WTC11 (cell line): ENCODE data around the gene RFX4. TPM values are rescaled to one million over a fixed set of nuclear protein-coding genes. Genes with fewer than 3 reads are reported as not detected.

Source experiments
- ATAC-seq: fragments of 200-7000 bp; cut with Tn5 transposase; 2 replicates; pipeline ENCODE4 v1.10.0; 2021; ENCODE audit warnings: mild to moderate bottlenecking, moderate library complexity
- CTCF ChIA-PET: fragments of 300-600 bp; sonication (Branson Sonifier 250); formaldehyde crosslinking; loops from one replicate; lab custom pipeline; 2021; ENCODE audit warnings: antibody characterized with exemption; lab: Charles Lee
- POLR2A ChIA-PET: fragments of 350-600 bp; sonication (Branson Sonifier 250); formaldehyde crosslinking; loops from one replicate; lab custom pipeline; 2021; ENCODE audit warnings: antibody characterized with exemption; lab: Charles Lee
- DNase-seq: peaks from one replicate; pipeline ENCODE4 v3.0.0; 2021; ENCODE audit warnings: low spot score
- H3K27ac Mint-ChIP-seq: 2 replicates; pipeline ENCODE4 v1.8.0; 2021; ENCODE audit warnings: mixed read lengths
- H3K27me3 Mint-ChIP-seq: 2 replicates; pipeline ENCODE4 v1.8.0; 2021; ENCODE audit warnings: low read depth, mild to moderate bottlenecking, moderate library complexity, mixed read lengths
- H3K36me3 Mint-ChIP-seq: 2 replicates; pipeline ENCODE4 v1.8.0; 2021; ENCODE audit warnings: mixed read lengths
- H3K4me1 Mint-ChIP-seq: 2 replicates; pipeline ENCODE4 v1.8.0; 2022; ENCODE audit warnings: mixed read lengths
- H3K4me3 Mint-ChIP-seq: 2 replicates; pipeline ENCODE4 v1.8.0; 2021; ENCODE audit warnings: mild to moderate bottlenecking, moderate library complexity, mixed read lengths
- H3K9me3 Mint-ChIP-seq: 2 replicates; pipeline ENCODE4 v1.8.0; 2021; ENCODE audit warnings: mixed read lengths
- CBFB ChIP-seq: sonication (generic); formaldehyde crosslinking; IDR thresholded peaks from 2 replicates; pipeline ENCODE4 v1.8.1; 2022; ENCODE audit warnings: mild to moderate bottlenecking, low read depth, missing genetic modification reagents
- GABPB1 ChIP-seq: sonication (generic); formaldehyde crosslinking; IDR thresholded peaks from 2 replicates; pipeline ENCODE4 v1.8.1; 2023; ENCODE audit warnings: mild to moderate bottlenecking, missing genetic modification reagents
- IRF2 ChIP-seq: sonication (generic); formaldehyde crosslinking; IDR thresholded peaks from 2 replicates; pipeline ENCODE4 v1.8.0; 2022; ENCODE audit warnings: low read depth, missing genetic modification reagents, borderline replicate concordance
- KAT7 ChIP-seq: sonication (generic); formaldehyde crosslinking; IDR thresholded peaks from 2 replicates; pipeline ENCODE4 v1.8.1; 2023; ENCODE audit warnings: missing genetic modification reagents, mild to moderate bottlenecking, borderline replicate concordance
- MYBL2 ChIP-seq: sonication (generic); formaldehyde crosslinking; IDR thresholded peaks from 2 replicates; pipeline ENCODE4 v1.8.1; 2023; ENCODE audit warnings: mild to moderate bottlenecking, moderate library complexity, missing genetic modification reagents
- NFATC4 ChIP-seq: fragments of 250-450 bp; sonication (Bioruptor Pico); IDR thresholded peaks from 2 replicates; pipeline ENCODE4 v1.9.0; 2021; ENCODE audit warnings: mild to moderate bottlenecking
- NR1H2 ChIP-seq: sonication (generic); formaldehyde crosslinking; IDR thresholded peaks from 2 replicates; pipeline ENCODE4 v1.9.0; 2021; ENCODE audit warnings: mild to moderate bottlenecking, moderate library complexity, missing genetic modification reagents
- RELA ChIP-seq: sonication (generic); formaldehyde crosslinking; IDR thresholded peaks from 2 replicates; pipeline ENCODE4 v1.8.1; 2022; ENCODE audit warnings: missing genetic modification reagents, mild to moderate bottlenecking, borderline replicate concordance
- SMAD4 ChIP-seq: sonication (generic); formaldehyde crosslinking; IDR thresholded peaks from 2 replicates; pipeline ENCODE4 v1.8.0; 2022; ENCODE audit warnings: mild to moderate bottlenecking, missing genetic modification reagents
- SOX15 ChIP-seq: fragments of 250-450 bp; sonication (Bioruptor Pico); IDR thresholded peaks from 2 replicates; pipeline ENCODE4 v1.9.0; 2021; ENCODE audit warnings: mild to moderate bottlenecking
- ZNF121 ChIP-seq: sonication (generic); formaldehyde crosslinking; IDR thresholded peaks from 2 replicates; pipeline ENCODE4 v1.8.0; 2023; ENCODE audit warnings: missing genetic modification reagents
- total RNA-seq: library from RNA; stranded (reverse); gene quantifications from 3 replicates; pipeline ENCODE4 v1.2.3, GENCODE V29; 2021
- TF ChIP-seq, protein P1 (sequence below): fragments of 200-600 bp; IDR thresholded peaks from 2 replicates; pipeline ENCODE4 v1.8.0; 2022; ENCODE audit warnings: antibody characterized with exemption
- TF ChIP-seq, protein P2 (sequence below): sonication (generic); formaldehyde crosslinking; IDR thresholded peaks from 2 replicates; pipeline ENCODE4 v1.8.1; 2022; ENCODE audit warnings: mild to moderate bottlenecking, moderate library complexity, missing genetic modification reagents
- TF ChIP-seq, protein P3 (sequence below): sonication (generic); formaldehyde crosslinking; IDR thresholded peaks from 2 replicates; pipeline ENCODE4 v1.8.1; 2022; ENCODE audit warnings: low read depth, missing genetic modification reagents, borderline replicate concordance
- TF ChIP-seq, protein P4 (sequence below): sonication (generic); formaldehyde crosslinking; IDR thresholded peaks from 2 replicates; pipeline ENCODE4 v1.8.0; 2022; ENCODE audit warnings: mild to moderate bottlenecking, missing genetic modification reagents
- TF ChIP-seq, protein P5 (sequence below): sonication (generic); formaldehyde crosslinking; IDR thresholded peaks from 2 replicates; pipeline ENCODE4 v1.8.0; 2023; ENCODE audit warnings: missing genetic modification reagents, mild to moderate bottlenecking, borderline replicate concordance
- TF ChIP-seq, protein P6 (sequence below): sonication (generic); formaldehyde crosslinking; IDR thresholded peaks from 2 replicates; pipeline ENCODE4 v1.8.1; 2023; ENCODE audit warnings: mild to moderate bottlenecking, missing genetic modification reagents
- TF ChIP-seq, protein P7 (sequence below): sonication (generic); formaldehyde crosslinking; IDR thresholded peaks from 2 replicates; pipeline ENCODE4 v1.8.1; 2023; ENCODE audit warnings: mild to moderate bottlenecking, missing genetic modification reagents, borderline replicate concordance
- TF ChIP-seq, protein P8 (sequence below): sonication (generic); formaldehyde crosslinking; IDR thresholded peaks from 2 replicates; pipeline ENCODE4 v1.8.1; 2023; ENCODE audit warnings: mild to moderate bottlenecking, missing genetic modification reagents, moderate library complexity

The RFX4 gene
- total RNA-seq, 1 experiment from 2014 or later, result 0.26 TPM

DNA sequence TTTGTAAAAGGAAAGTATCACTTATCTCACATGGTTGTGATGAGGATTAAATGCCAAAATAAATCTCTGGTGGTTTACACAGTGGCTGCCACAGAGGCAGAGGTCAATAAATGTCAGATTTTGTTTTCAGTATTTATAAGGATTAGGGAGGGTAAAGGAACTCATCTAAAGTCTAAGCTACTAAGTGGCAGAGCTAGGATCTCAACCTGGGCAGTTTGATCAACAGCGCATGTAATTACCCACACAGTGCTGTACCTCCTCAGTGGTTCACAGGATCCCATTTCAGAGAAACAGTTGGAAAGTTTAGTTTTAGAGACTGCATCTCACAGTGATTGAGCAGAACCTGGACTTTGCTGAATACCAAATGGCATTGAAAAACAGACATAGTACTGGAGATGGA lies 146.8 kb downstream of the RFX4 start:
- CTCF ChIA-PET, result interaction anchor here (1.4 to 2.0 kb wide), 2 partner anchors 8 to 190 kb away, joined by 3 to 6 read pairs; no protein-coding TSS in a partner anchor
- no peak for TF ChIP-seq SMAD4 (CRISPR knock-in tag)
- Mint-ChIP-seq H3K27me3 (no peaks in the 10 kb centered on the region), H3K27ac (no peak overlapping the region), H3K4me3 (no peak overlapping the region), H3K36me3 (no peaks in the 10 kb centered on the region; the same call in 1 of the 2 replicates), H3K9me3 (no peaks in the 10 kb centered on the region; the same call in 1 of the 2 replicates), H3K4me1 (no peaks in the 10 kb centered on the region)
- POLR2A ChIA-PET, result no interaction called here
- ATAC-seq (no peak), DNase-seq (no peak)

DNA sequence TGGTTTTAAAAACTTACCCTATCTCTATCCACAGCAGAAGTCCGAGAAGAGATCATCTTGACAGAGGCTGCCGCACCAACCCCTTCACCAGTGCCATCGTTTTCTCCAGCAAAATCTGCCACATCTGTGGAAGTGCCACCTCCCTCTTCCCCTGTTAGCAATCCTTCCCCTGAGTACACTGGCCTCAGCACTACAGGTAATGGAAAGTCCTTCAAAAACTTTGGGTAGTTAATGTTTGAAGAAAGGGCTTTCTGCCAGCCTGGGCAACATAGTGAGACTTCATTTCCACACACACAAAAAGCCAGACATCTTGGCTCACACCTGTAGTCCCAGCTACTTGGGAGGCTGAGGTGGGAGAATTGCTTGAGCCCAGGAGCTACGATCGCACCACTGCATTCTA lies 150.1 kb downstream of the RFX4 start:
- H3K27ac Mint-ChIP-seq, result no peak overlapping the region
- H3K4me1 Mint-ChIP-seq, result 0 out of 2 replicates have a peak, but pooled peaks cover 3% of the 10 kb centered on the region
- no peak for ATAC-seq
- DNase-seq, result no peak
- POLR2A ChIA-PET, result no interaction called here
- no peaks in the 10 kb centered on the region; the same call in 1 of the 2 replicates for H3K36me3 Mint-ChIP-seq
- no peaks in the 10 kb centered on the region for H3K27me3 Mint-ChIP-seq
- no peaks in the 10 kb centered on the region for H3K9me3 Mint-ChIP-seq
- CTCF ChIA-PET, result no interaction called here
- no peak overlapping the region for H3K4me3 Mint-ChIP-seq
- TF ChIP-seq ZNF121 (CRISPR knock-in tag), result no peak
- no peak for TF ChIP-seq GABPB1
- TF ChIP-seq, protein P1, sequence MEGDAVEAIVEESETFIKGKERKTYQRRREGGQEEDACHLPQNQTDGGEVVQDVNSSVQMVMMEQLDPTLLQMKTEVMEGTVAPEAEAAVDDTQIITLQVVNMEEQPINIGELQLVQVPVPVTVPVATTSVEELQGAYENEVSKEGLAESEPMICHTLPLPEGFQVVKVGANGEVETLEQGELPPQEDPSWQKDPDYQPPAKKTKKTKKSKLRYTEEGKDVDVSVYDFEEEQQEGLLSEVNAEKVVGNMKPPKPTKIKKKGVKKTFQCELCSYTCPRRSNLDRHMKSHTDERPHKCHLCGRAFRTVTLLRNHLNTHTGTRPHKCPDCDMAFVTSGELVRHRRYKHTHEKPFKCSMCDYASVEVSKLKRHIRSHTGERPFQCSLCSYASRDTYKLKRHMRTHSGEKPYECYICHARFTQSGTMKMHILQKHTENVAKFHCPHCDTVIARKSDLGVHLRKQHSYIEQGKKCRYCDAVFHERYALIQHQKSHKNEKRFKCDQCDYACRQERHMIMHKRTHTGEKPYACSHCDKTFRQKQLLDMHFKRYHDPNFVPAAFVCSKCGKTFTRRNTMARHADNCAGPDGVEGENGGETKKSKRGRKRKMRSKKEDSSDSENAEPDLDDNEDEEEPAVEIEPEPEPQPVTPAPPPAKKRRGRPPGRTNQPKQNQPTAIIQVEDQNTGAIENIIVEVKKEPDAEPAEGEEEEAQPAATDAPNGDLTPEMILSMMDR, result no peak
- TF ChIP-seq, protein P2, sequence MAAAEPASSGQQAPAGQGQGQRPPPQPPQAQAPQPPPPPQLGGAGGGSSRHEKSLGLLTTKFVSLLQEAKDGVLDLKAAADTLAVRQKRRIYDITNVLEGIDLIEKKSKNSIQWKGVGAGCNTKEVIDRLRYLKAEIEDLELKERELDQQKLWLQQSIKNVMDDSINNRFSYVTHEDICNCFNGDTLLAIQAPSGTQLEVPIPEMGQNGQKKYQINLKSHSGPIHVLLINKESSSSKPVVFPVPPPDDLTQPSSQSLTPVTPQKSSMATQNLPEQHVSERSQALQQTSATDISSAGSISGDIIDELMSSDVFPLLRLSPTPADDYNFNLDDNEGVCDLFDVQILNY (CRISPR knock-in tag), result no peak
- TF ChIP-seq, protein P3, sequence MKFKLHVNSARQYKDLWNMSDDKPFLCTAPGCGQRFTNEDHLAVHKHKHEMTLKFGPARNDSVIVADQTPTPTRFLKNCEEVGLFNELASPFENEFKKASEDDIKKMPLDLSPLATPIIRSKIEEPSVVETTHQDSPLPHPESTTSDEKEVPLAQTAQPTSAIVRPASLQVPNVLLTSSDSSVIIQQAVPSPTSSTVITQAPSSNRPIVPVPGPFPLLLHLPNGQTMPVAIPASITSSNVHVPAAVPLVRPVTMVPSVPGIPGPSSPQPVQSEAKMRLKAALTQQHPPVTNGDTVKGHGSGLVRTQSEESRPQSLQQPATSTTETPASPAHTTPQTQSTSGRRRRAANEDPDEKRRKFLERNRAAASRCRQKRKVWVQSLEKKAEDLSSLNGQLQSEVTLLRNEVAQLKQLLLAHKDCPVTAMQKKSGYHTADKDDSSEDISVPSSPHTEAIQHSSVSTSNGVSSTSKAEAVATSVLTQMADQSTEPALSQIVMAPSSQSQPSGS (CRISPR knock-in tag), result no peak
- TF ChIP-seq IRF2 (CRISPR knock-in tag), result no peak
- TF ChIP-seq SOX15 (CRISPR knock-in tag), result no peak
- no peak for TF ChIP-seq MYBL2 (CRISPR knock-in tag)
- TF ChIP-seq, protein P4, sequence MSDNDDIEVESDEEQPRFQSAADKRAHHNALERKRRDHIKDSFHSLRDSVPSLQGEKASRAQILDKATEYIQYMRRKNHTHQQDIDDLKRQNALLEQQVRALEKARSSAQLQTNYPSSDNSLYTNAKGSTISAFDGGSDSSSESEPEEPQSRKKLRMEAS (CRISPR knock-in tag), result no peak
- TF ChIP-seq CBFB (CRISPR knock-in tag), result no peak
- TF ChIP-seq, protein P5, sequence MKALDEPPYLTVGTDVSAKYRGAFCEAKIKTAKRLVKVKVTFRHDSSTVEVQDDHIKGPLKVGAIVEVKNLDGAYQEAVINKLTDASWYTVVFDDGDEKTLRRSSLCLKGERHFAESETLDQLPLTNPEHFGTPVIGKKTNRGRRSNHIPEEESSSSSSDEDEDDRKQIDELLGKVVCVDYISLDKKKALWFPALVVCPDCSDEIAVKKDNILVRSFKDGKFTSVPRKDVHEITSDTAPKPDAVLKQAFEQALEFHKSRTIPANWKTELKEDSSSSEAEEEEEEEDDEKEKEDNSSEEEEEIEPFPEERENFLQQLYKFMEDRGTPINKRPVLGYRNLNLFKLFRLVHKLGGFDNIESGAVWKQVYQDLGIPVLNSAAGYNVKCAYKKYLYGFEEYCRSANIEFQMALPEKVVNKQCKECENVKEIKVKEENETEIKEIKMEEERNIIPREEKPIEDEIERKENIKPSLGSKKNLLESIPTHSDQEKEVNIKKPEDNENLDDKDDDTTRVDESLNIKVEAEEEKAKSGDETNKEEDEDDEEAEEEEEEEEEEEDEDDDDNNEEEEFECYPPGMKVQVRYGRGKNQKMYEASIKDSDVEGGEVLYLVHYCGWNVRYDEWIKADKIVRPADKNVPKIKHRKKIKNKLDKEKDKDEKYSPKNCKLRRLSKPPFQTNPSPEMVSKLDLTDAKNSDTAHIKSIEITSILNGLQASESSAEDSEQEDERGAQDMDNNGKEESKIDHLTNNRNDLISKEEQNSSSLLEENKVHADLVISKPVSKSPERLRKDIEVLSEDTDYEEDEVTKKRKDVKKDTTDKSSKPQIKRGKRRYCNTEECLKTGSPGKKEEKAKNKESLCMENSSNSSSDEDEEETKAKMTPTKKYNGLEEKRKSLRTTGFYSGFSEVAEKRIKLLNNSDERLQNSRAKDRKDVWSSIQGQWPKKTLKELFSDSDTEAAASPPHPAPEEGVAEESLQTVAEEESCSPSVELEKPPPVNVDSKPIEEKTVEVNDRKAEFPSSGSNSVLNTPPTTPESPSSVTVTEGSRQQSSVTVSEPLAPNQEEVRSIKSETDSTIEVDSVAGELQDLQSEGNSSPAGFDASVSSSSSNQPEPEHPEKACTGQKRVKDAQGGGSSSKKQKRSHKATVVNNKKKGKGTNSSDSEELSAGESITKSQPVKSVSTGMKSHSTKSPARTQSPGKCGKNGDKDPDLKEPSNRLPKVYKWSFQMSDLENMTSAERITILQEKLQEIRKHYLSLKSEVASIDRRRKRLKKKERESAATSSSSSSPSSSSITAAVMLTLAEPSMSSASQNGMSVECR (CRISPR knock-in tag), result no peak
- no peak for TF ChIP-seq NFATC4 (CRISPR knock-in tag)
- TF ChIP-seq, protein P6, sequence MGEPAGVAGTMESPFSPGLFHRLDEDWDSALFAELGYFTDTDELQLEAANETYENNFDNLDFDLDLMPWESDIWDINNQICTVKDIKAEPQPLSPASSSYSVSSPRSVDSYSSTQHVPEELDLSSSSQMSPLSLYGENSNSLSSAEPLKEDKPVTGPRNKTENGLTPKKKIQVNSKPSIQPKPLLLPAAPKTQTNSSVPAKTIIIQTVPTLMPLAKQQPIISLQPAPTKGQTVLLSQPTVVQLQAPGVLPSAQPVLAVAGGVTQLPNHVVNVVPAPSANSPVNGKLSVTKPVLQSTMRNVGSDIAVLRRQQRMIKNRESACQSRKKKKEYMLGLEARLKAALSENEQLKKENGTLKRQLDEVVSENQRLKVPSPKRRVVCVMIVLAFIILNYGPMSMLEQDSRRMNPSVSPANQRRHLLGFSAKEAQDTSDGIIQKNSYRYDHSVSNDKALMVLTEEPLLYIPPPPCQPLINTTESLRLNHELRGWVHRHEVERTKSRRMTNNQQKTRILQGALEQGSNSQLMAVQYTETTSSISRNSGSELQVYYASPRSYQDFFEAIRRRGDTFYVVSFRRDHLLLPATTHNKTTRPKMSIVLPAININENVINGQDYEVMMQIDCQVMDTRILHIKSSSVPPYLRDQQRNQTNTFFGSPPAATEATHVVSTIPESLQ, result no peak
- no peak for TF ChIP-seq RELA
- TF ChIP-seq, protein P7, sequence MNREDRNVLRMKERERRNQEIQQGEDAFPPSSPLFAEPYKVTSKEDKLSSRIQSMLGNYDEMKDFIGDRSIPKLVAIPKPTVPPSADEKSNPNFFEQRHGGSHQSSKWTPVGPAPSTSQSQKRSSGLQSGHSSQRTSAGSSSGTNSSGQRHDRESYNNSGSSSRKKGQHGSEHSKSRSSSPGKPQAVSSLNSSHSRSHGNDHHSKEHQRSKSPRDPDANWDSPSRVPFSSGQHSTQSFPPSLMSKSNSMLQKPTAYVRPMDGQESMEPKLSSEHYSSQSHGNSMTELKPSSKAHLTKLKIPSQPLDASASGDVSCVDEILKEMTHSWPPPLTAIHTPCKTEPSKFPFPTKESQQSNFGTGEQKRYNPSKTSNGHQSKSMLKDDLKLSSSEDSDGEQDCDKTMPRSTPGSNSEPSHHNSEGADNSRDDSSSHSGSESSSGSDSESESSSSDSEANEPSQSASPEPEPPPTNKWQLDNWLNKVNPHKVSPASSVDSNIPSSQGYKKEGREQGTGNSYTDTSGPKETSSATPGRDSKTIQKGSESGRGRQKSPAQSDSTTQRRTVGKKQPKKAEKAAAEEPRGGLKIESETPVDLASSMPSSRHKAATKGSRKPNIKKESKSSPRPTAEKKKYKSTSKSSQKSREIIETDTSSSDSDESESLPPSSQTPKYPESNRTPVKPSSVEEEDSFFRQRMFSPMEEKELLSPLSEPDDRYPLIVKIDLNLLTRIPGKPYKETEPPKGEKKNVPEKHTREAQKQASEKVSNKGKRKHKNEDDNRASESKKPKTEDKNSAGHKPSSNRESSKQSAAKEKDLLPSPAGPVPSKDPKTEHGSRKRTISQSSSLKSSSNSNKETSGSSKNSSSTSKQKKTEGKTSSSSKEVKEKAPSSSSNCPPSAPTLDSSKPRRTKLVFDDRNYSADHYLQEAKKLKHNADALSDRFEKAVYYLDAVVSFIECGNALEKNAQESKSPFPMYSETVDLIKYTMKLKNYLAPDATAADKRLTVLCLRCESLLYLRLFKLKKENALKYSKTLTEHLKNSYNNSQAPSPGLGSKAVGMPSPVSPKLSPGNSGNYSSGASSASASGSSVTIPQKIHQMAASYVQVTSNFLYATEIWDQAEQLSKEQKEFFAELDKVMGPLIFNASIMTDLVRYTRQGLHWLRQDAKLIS (CRISPR knock-in tag), result no peak
- TF ChIP-seq NR1H2 (CRISPR knock-in tag), result no peak
- TF ChIP-seq, protein P8, sequence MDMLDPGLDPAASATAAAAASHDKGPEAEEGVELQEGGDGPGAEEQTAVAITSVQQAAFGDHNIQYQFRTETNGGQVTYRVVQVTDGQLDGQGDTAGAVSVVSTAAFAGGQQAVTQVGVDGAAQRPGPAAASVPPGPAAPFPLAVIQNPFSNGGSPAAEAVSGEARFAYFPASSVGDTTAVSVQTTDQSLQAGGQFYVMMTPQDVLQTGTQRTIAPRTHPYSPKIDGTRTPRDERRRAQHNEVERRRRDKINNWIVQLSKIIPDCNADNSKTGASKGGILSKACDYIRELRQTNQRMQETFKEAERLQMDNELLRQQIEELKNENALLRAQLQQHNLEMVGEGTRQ (CRISPR knock-in tag), result no peak
- no peak for TF ChIP-seq KAT7
